GOT3 (cell line): ENCODE data around the gene SNTB2.
"Not testable (repeated sequence)": the region's sequence is repeated elsewhere in the genome, so short reads cannot be mapped to it uniquely, and the experiment has no call there.

ENCODE experiments used
- DNase-seq: peaks from one replicate; lab custom pipeline; 2025; ENCODE audit warnings: mixed read lengths; lab: John Stamatoyannopoulos, UW

The SNTB2 gene

DNA sequence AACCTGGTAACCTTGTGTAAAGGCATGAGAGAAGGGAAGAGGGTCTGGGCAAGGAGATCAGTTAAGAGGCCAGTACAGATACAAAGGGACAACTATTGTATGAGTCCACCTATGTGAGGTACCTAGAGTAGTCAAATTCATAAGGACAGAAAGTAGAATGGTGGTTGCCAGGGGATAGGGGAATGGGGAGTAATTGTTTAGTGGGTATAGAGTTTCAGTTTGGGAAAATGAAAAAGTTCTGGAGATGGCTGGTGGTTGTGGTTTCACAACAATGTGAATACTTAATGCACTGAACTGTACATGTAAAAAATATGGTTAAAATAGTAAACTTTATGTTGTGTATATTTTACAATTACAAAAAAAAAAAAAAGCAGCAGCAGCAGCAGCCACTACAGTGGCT lies 49.4 kb downstream of the SNTB2 start:
- no peak for DNase-seq

DNA sequence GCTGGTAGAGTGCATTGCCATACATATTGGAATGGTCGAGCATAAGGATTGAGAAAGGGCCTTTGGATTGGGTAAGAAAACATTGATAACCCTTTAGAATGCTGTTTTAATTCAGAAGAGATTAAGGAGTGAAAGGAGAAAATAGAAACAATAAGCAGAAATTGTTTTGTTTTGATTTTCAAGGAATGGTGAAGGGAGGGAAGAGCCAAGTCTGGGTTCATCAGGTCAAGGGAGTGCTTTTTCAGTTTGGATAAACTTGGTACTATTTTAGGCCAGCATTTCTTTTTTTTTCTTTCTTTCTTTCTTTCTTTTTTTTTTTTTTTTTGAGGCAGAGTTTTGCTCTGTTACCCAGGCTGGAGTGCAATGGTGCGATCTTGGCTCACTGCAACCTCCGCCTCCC lies 50.3 kb downstream of the SNTB2 start:
- no peak for DNase-seq

DNA sequence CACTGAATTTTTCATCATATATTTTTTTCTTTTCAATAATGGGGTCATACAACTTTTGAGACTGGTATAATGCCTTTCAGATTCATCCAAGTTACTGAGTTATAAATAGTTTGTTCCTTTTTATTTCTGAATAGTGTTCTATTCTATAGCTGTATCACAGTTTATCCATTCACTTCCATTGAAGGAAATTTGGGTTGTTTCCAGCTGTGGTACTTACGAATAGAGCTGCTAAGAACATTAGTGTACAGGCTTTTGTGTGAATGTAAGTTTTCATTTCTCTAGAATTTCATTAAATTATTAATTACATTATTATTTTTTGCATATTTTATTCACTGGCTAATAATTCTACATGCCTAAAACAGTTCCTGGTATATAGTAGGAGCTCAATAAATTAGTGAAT lies 52.9 kb downstream of the SNTB2 start:
- no peak for DNase-seq

DNA sequence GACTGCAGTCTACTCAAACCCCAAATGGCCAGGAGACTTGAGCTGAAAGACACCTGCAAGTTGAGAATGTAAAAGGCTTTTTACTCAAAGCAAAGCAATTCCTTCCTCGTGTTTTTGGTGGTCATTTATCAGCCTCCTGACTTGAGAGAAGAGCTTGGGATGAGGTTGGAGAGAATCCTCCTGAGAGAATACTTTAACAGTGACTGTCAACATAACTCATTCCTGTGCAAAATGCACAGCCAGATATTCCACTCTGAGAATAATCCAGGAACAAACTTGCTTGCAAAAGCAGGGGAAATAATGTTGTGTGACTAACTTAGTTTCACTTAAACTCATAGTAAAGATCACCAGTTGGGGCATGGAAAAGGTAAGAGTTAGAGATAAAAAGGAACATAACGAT lies 53.4 kb downstream of the SNTB2 start:
- DNase-seq = no peak

DNA sequence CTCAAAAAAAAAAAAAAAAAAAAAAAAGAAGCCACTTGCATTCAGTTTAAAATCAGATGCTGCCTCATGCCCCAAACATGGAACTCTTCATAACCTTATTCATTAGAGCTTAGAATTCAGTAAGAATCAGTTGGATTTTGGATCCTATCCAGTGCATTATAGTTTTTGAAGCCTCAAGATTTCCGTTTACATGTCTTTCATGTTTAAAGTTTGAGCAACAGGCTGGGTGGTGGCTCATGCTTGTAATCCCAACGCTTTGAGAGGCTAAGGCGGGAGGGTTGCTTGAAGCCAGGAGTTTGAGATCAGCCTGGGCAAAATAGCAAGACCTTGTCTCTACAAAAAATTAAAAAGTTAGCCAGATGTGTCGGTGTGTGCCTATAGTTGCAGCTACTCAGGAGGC lies 55.0 kb downstream of the SNTB2 start:
- no peak for DNase-seq

DNA sequence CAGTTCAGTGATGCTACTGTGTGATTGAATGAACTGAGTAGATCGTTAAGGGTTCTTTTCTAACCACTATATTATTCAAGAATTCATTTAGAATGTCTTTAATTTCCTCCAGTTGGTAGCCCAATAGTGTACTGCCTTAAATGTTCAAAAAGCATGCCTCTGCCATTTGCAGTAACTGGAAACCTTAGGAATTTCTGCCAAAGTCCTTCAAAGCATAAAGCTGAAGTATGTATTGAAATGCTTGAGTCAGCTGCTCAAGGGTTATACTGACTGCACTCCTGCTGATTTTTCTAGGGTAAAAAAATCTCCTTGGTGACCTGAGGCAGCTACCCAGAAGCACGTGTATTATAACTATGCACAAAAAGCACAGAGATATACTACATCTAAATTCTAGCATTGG lies 56.5 kb downstream of the SNTB2 start:
- no peak for DNase-seq

DNA sequence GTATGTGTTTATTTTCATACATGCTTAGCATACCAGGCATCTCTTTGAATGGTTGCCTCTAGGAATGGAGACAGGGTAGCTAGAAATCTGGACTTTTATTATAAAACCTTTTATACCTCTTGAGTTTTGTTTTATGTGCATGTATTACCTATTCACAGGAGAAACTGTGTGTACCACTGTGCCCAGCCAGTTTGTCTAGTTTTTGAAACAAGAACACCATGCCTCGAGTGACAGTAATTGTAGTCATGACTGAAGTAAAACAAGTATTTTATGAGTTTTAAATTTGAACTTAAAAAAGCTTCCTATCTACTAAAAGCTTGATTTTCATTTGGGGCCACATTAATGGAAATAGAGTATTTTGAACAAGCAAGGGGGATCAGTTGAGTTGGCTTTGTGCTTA lies 57.4 kb downstream of the SNTB2 start:
- no peak for DNase-seq

DNA sequence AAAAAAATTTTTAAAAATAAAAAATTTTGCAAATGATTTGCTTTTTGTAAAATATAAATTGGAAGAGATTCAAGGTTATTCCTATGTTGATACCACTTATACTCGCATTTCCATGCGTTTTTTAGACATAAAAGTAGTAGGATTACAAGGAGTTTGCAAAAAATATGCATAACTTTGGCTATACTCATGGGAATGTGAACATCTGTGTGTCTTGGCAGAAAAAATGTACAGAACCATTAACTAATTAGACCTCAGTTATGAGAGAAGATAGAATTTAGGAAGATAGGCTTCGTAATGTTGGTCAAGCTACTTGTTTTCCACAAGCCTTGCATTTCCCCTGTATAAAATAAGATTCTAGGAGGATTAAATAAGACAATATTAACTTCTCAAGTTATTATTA lies 63.1 kb downstream of the SNTB2 start:
- DNase-seq = no peak

DNA sequence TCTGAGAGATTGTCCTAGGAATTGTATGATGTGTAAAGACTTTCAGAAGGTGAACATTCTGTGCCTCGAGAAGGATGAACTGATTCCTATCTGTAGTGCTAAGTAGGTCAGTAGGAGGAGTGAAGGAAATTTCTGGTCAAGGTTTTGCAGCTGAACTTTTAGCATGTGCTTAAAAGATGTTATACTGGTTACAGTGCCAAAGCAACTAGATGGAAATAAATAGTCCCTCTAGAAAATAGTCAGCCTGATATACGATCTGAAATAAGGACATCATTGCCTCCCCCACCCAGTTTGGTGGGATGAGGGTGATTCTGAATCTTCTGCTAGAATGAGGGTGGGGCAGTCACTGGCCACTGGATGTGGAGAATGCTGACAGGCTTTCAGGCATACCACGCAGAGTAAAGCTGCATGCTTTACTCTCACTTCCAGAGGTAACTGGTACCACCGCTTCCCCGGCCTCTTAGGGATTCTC lies 66.9 kb downstream of the SNTB2 start:
- DNase-seq = no peak

DNA sequence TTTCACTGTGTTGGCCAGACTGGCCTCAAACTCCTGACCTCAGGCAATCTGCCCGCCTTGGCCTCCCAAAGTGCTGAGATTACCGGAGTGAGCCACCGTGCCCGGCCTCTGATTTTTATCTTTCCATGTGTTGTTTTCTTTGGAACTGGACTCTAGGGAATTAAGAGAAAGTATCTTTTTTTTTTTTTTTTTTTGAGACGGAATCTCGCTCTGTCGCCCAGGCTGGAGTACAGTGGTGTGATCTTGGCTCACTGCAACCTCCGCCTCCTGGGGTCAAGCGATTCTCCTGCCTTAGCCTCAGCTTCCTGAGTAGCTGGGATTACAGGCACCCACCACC lies 72.4 kb downstream of the SNTB2 start:
- not testable (repeated sequence) for DNase-seq

DNA sequence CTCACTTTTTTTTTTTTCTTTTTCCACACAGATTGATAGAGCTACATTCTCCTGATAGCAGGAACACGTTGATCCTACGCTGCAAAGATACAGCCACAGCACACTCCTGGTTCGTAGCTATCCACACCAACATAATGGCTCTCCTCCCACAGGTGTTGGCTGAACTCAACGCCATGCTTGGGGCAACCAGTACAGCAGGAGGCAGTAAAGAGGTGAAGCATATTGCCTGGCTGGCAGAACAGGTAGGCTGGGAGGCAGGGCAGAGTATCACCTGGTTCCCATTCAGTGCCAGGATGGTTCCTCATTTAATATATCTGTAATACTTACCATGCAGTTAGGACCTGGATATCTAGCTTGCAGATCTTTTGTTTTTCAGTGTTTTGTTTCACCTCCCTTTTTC lies 73.1 kb downstream of the SNTB2 start:
- no peak for DNase-seq

DNA sequence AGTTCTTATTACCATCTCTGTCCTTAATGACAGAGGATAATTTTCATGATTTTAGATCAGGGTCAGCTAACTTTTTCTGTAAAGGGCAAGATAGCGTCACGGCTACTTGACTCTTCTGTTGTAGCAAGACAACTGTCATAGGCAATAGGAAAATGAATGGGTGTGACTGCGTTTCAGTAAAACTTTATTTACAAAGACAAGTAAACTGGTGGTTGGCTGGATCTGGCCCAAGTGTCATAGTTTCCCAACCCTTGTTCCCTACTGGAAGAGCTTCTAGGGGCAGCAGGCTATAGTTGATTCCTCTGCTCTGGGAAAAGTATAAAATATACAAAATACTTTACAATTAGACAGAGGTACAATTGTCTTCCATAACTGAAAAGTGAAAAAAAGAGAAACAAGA lies 73.5 kb downstream of the SNTB2 start:
- DNase-seq = no peak

DNA sequence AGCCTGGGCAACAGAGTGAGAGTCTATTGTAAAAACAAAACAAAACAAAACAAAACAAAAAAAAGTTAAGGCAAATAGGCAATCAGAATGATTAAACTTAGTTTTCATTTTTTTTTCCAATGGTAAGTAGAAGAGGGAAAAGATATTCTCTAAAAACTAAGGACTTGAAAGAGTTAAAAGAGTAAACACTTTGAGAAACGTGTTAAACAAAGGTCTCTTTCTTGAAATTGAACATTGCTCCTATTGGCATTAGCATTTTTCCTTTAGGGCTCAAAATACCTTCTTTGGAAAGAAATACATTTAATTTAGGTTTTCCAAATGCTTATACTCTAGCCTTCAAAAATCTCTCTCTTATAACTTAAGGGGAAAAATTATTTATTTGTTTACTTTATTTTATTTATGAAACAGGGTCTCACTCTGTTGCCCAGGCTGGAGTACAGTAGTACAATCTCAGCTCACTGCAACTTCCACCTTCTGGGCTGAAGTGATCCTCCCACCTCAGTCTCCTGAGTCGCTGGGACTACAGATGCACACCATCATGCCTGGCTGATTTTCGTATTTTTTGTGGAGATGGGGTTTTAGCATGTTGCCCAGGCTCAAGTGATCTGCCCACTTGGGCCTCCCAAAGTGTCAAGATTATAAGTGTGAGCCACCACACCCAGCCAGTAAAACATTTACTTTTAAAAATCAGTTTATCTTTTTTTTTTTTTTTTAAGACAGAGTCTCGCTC lies 79.5 kb downstream of the SNTB2 start:
- DNase-seq = no peak

DNA sequence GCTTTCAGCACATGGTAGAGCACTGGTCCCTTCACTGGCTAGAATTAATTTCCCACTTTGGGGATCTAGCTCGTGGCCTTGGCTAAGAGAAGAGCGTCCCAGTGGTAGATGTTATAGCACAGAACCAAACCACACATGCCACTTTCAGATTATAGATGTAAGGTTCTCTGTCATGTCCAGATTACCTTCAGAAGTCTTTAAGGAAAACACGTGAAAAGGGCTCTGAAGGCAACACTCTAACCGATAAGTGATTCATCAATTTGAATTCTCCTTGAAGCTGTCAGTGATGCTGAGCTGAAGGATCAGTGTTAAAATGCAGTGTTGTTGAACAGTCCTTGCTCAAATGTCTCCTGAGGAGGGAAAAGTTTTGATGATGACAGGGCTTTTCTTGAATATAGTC lies 80.7 kb downstream of the SNTB2 start:
- DNase-seq = no peak

DNA sequence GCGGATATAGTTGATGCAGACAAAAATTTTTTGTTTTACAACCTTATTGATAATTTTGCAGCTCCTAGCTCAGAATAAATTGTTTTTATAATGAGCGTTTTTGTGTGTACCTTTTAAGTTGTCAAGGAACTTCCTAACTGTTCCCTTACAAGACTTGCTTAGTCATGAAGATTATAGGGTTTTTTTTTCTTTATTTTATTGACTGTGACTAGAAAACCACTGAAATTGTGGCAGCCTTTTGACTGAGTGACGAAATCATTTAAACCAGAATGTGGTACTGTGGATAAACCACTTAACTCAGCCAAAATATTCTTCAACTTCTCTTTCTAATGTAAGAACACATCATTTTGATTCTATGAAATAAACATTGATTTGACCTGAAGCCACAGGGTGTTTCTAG lies 83.4 kb downstream of the SNTB2 start:
- DNase-seq = no peak

DNA sequence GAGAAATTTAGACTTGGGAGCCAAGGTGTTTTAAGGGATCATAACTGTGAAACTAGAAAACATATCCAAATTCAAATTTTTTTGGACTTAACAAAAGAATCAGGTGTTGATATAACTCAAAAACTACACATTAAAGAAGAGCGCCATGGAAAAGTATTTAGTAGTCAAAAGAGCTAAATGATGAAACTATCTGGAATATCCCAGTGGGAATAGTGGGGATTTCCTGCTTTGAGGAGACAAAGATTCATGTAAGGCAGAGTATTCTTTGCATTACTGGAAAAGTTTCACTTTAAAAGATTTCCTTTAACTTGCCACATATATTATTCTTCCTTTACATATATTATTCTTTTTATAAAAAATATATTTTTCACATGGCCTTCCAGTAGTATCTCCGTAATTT lies 83.9 kb downstream of the SNTB2 start:
- no peak for DNase-seq

DNA sequence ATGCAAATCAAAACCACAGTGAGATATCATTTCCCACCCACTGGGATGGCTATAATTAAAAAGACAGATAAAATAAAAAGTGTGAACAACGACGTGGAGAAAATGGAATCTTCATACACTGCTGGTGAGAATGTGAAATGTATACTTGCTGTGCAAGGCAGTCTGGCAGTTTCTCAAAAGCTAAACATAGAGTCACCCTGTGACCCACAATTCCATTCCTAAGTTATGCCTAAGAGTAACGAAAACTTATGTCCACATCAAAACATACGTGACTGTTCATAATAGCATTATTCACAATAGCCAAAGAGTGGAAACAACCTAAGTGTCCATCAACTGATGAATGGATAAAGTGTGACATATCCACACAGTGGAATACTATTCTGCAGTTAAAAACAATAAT lies 86.0 kb downstream of the SNTB2 start:
- no peak for DNase-seq

DNA sequence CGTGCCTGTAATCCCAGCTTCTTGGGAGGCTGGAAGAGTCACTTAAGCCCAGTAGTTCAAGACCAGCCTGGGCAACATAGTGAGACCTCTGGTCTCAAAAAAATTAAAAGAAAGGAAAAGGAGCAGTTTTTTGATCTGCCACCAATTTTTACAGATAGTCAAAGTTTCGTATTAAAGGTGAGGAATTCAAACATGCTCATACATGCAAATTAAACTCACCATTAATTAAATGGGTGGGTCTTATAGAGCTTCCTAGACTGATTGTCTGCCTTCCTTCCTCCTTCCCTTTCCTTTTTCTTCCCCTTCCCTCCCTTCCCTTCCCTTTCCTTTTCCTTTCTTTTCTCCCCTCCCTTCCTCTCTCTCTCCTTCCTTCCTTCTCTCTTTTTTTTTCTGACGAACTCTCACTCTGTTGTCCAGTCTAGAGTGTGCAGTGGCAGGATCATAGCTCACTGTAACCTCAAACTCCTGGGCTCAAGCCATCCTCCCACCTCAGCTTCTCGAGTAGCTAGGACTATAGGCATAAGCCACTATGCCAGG lies 87.8 kb downstream of the SNTB2 start:
- DNase-seq = no peak

DNA sequence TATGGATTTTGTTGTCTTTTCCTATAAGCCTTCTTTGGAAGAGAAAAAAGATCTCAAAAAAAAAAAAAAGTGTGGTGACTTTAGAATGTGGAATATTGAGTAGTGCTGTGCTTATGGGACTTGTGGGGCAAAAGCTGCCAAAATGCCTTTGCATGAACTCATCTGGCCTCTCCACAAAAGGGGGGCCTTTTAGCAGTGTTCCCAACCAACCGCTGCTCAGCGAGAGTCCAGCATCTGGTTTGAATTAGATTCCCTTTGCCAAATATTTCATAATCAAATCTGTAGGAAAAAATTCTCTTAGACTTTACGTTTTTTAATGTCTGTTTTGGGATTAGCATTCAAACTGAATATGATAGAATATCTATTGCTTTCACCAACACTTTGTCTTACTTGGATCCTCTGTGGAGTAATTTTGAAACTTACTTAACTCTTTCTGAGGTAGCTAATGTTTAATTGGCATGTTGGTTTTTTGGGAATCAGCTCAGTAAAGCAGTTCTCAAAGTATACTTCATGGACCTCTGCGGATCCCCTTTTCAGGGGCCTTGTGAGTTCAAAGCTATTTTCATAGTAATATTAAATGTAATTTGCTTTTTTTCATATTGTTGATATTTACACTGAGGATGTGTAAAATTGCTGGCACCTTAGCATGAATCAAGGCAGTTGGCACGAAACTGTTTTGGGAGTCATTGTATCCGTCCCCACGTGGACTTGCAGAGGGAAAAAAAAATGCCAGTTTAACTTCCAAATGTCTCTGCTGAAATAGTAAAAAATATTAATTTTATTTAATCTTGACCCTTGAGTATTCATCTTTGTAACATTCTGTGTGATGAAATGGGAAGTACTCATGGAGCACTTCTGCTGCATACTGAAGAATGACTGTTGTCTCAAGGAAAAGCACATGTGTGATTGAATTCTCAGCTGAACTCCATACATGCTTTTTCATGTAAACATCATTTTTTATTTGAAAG lies 89.5 kb downstream of the SNTB2 start:
- DNase-seq = peak; percentile 16

DNA sequence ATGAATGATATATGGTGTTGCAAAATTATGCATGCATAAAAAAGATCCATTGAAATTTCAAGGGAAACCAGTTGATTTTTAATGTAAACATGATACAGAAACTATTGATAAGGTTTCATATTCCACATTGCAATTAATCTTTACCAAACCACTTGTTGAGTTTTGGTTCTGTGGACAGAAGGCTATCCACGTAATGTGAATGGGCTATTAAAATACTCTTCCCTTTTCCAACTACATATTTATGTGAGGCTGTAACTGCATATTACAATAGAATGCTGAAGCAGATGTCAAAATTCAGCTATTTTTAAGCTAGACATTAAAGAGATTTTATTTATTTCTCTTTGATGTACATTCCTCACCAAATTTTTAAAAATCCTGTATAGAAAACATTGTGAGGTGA lies 90.4 kb downstream of the SNTB2 start:
- DNase-seq = no peak

DNA sequence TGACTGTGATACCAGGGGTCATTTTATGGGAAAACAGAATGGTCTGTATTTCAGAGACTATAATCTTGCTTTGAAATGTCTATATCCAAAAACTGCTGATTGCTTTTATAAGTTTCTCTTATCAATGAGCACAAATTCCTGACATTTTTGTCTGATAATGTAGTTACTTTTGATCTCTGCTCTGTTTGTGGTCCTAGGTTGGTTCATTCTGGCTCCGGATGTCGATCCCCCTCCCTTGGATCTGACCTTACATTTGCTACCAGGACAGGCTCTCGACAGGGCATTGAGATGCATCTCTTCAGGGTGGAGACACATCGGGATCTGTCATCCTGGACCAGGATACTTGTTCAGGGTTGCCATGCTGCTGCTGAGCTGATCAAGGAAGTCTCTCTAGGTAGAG lies 96.9 kb downstream of the SNTB2 start:
- no peak for DNase-seq

DNA sequence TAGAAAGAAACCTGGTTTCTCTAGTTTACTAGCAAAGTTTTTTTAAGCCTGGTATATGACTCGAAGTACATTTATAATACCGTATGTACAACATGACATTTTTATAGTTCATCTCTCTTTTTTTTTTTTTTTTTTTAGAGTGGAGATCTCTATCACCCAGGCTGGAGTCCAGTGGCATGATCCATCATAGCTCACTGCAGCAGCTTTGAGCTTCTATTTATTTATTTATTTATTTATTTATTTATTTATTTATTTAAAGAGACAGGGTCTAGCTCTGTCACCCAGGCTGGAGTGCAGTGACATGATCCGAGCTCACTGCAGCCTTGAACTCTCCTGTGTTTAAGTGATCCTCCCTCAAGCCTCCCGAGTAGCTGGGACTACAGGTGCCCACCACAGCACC lies 98.3 kb downstream of the SNTB2 start:
- DNase-seq = no peak
